Measurements from ENCODE around the gene TEAD3.
"Not testable (repeated sequence)": the region's sequence is repeated elsewhere in the genome, so short reads cannot be mapped to it uniquely, and the experiment has no call there.

TEAD3 gene

GRCh38 chr6:35496841-35497570 is at the start of gene TEAD3:
TSS of gene TEAD3 (minus strand) at chr6:35497079.
- DNase-seq, result no peak

GRCh38 chr6:35544769-35545361 is 48.0 kb upstream of the TEAD3 start:
- DNase-seq, result no peak

GRCh38 chr6:35543459-35544193 is 46.7 kb upstream of the TEAD3 start:
- DNase-seq, result no peak

- DNase-seq, result no peak
These were observed 45.0 kb upstream of the TEAD3 start for GRCh38 chr6:35541836-35542235.

- no peak for DNase-seq
These were observed 42.3 kb upstream of the TEAD3 start for GRCh38 chr6:35539223-35539622.

GRCh38 chr6:35535847-35536246 is 39.0 kb upstream of the TEAD3 start:
- not testable (repeated sequence) for DNase-seq

GRCh38 chr6:35534407-35535170 is 37.7 kb upstream of the TEAD3 start:
- DNase-seq, result peak; percentile 15

- no peak for DNase-seq
These were observed 37.1 kb upstream of the TEAD3 start for GRCh38 chr6:35533981-35534380.

- no peak for DNase-seq
These were observed 35.2 kb upstream of the TEAD3 start for GRCh38 chr6:35532126-35532525.

- DNase-seq, result no peak
These were observed 27.6 kb upstream of the TEAD3 start for GRCh38 chr6:35524380-35525020.

- peak; percentile 43 for DNase-seq
These were observed 26.1 kb upstream of the TEAD3 start for GRCh38 chr6:35522660-35523658.

- no peak for DNase-seq
These were observed 25.3 kb upstream of the TEAD3 start for GRCh38 chr6:35522151-35522550.

GRCh38 chr6:35521235-35521634 is 24.4 kb upstream of the TEAD3 start:
- no peak for DNase-seq

- no peak for DNase-seq
These were observed 22.6 kb upstream of the TEAD3 start for GRCh38 chr6:35519313-35520015.

- no peak for DNase-seq
These were observed 21.9 kb upstream of the TEAD3 start for GRCh38 chr6:35518566-35519312.

- DNase-seq, result not testable (repeated sequence)
These were observed 21.1 kb upstream of the TEAD3 start for GRCh38 chr6:35517978-35518377.

GRCh38 chr6:35516712-35517111 is 19.8 kb upstream of the TEAD3 start:
- DNase-seq, result no peak

- DNase-seq, result not testable (repeated sequence)
These were observed 19.1 kb upstream of the TEAD3 start for GRCh38 chr6:35515939-35516338.

- DNase-seq, result no peak
These were observed 17.7 kb upstream of the TEAD3 start for GRCh38 chr6:35514587-35514986.

GRCh38 chr6:35512740-35513139 is 15.9 kb upstream of the TEAD3 start, which contains the start of gene TULP1:
TSS of gene TULP1 (minus strand) at chr6:35512896. CDS start at chr6:35512858, 38 bp downstream.
- DNase-seq, result no peak

All from NCI-H1694 (cell line).